Liver (tissue), 3 donors: Measurements from ENCODE around the gene NXPH2.

Source experiments
- RAD21 ChIP-seq, 2 donors: IDR thresholded peaks; 2 replicates each; pipeline ENCODE4 v1.6.1; 2016; ENCODE audit warnings: antibody characterized with exemption in 2 of 2, mild to moderate bottlenecking in 2 of 2
- TAF1 ChIP-seq: conservative IDR thresholded peaks from 2 replicates; pipeline ENCODE4 v1.6.1; 2016; ENCODE audit warnings: antibody characterized with exemption, mild to moderate bottlenecking
- YY1 ChIP-seq: IDR thresholded peaks from 2 replicates; pipeline ENCODE4 v1.6.1; 2016; ENCODE audit warnings: antibody characterized with exemption, mild to moderate bottlenecking
- TF ChIP-seq, protein P1 (sequence below): fragments of 150-350 bp; IDR thresholded peaks from 2 replicates; pipeline ENCODE4 v1.5.1; 2017; ENCODE audit warnings: improper control_type of control experiment, low read depth, low read length; ENCODE audit not compliant: missing input control
- TF ChIP-seq, protein P2 (sequence below): IDR thresholded peaks from 2 replicates; pipeline ENCODE4 v1.6.1; 2016; ENCODE audit warnings: antibody characterized with exemption
- donor health status: healthy.
- donor health status: healthy.

DNA sequence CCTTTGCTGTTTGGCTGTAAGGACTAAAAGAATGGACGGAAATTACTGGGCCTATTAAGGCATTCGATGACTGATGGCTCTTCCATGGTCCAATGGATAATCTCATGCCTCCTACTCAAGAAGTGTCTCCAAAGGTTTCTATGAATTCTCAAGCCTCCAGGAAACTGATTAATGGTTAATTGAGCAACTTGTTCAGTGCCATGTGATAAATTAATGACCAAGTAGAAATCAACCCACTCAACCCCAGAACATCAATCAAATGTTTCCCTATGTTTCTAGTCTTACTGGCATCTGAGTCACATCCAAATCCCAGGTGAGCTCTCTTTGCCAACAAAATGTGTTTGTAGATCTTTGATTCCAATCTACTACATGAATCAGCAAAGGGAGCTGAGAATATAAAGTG, 103.6 kb downstream of the NXPH2 start:
- TF ChIP-seq YY1 (no peak), RAD21 (IDR thresholded peaks at IDR 0.05) (no peak), TAF1 (no peak)
- TF ChIP-seq, protein P1, sequence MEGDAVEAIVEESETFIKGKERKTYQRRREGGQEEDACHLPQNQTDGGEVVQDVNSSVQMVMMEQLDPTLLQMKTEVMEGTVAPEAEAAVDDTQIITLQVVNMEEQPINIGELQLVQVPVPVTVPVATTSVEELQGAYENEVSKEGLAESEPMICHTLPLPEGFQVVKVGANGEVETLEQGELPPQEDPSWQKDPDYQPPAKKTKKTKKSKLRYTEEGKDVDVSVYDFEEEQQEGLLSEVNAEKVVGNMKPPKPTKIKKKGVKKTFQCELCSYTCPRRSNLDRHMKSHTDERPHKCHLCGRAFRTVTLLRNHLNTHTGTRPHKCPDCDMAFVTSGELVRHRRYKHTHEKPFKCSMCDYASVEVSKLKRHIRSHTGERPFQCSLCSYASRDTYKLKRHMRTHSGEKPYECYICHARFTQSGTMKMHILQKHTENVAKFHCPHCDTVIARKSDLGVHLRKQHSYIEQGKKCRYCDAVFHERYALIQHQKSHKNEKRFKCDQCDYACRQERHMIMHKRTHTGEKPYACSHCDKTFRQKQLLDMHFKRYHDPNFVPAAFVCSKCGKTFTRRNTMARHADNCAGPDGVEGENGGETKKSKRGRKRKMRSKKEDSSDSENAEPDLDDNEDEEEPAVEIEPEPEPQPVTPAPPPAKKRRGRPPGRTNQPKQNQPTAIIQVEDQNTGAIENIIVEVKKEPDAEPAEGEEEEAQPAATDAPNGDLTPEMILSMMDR, result no peak
- TF ChIP-seq, protein P2, sequence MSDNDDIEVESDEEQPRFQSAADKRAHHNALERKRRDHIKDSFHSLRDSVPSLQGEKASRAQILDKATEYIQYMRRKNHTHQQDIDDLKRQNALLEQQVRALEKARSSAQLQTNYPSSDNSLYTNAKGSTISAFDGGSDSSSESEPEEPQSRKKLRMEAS, result no peak
